OCI-LY1 (cell line): Measurements from ENCODE around the gene SCAMP5.

Source experiments
- CTCF ChIP-seq: fragments of 200-600 bp; sonication (generic), shearing (Covaris generic); IDR thresholded peaks from 2 replicates; pipeline ENCODE4 v1.5.1; 2017; ENCODE audit warnings: mild to moderate bottlenecking, antibody characterized with exemption, low read length, moderate library complexity, mixed read lengths
- EZH2 ChIP-seq: fragments of 200-600 bp; sonication (generic), shearing (Covaris generic); IDR thresholded peaks from 2 replicates; pipeline ENCODE4 v1.8.0; 2017; ENCODE audit warnings: borderline replicate concordance, mixed run types, mild to moderate bottlenecking, antibody characterized with exemption, low read length, moderate library complexity, mixed read lengths

GRCh38 chr15:74960995-74961588, 34.3 kb upstream of the SCAMP5 start:
- TF ChIP-seq CTCF (no peak), EZH2 (no peak)
